WTC11 (cell line): Measurements from ENCODE around the gene TULP1. TPM values are rescaled to one million over a fixed set of nuclear protein-coding genes. Genes with fewer than 3 reads are reported as not detected.
A peak's percentile ranks its signal among the peaks of the same experiment; 100 is the strongest.

Source experiments
- AR ChIP-seq: fragments of 250-450 bp; sonication (Bioruptor Pico); IDR thresholded peaks from 2 replicates; pipeline ENCODE4 v1.9.0; 2021; ENCODE audit warnings: mild to moderate bottlenecking
- CREM ChIP-seq: sonication (generic); formaldehyde crosslinking; IDR thresholded peaks from 2 replicates; pipeline ENCODE4 v1.8.1; 2022; ENCODE audit warnings: mild to moderate bottlenecking, missing genetic modification reagents, moderate library complexity
- E2F1 ChIP-seq: sonication (generic); formaldehyde crosslinking; IDR thresholded peaks from 2 replicates; pipeline ENCODE4 v1.8.0; 2022; ENCODE audit warnings: mild to moderate bottlenecking, missing genetic modification reagents
- ERG ChIP-seq: fragments of 250-450 bp; sonication (Bioruptor Pico); IDR thresholded peaks from 2 replicates; pipeline ENCODE4 v1.8.0; 2021; ENCODE audit warnings: mild to moderate bottlenecking
- FOXK1 ChIP-seq: sonication (generic); formaldehyde crosslinking; IDR thresholded peaks from 2 replicates; pipeline ENCODE4 v1.8.0; 2022; ENCODE audit warnings: mild to moderate bottlenecking, moderate library complexity, missing genetic modification reagents
- GABPB1 ChIP-seq: sonication (generic); formaldehyde crosslinking; IDR thresholded peaks from 2 replicates; pipeline ENCODE4 v1.8.1; 2023; ENCODE audit warnings: mild to moderate bottlenecking, missing genetic modification reagents
- GRHL2 ChIP-seq: fragments of 250-450 bp; sonication (Bioruptor Pico); IDR thresholded peaks from 2 replicates; pipeline ENCODE4 v1.8.0; 2022; ENCODE audit warnings: mild to moderate bottlenecking, moderate library complexity; ENCODE audit not compliant: insufficient replicate concordance, severe bottlenecking
- IRF1 ChIP-seq: sonication (generic); formaldehyde crosslinking; IDR thresholded peaks from 2 replicates; pipeline ENCODE4 v1.8.0; 2023; ENCODE audit warnings: missing genetic modification reagents
- MLX ChIP-seq: sonication (generic); formaldehyde crosslinking; IDR thresholded peaks from 2 replicates; pipeline ENCODE4 v1.8.1; 2023; ENCODE audit warnings: mild to moderate bottlenecking, missing genetic modification reagents, moderate library complexity
- PRDM15 ChIP-seq: sonication (generic); formaldehyde crosslinking; IDR thresholded peaks from 2 replicates; pipeline ENCODE4 v1.8.0; 2022; ENCODE audit warnings: missing genetic modification reagents
- PREB ChIP-seq: sonication (generic); formaldehyde crosslinking; IDR thresholded peaks from 2 replicates; pipeline ENCODE4 v1.8.1; 2022; ENCODE audit warnings: mild to moderate bottlenecking, missing genetic modification reagents, moderate library complexity, borderline replicate concordance
- PRRX2 ChIP-seq: fragments of 250-450 bp; sonication (Bioruptor Pico); IDR thresholded peaks from 2 replicates; pipeline ENCODE4 v1.8.0; 2021; ENCODE audit warnings: mild to moderate bottlenecking
- SMAD4 ChIP-seq: sonication (generic); formaldehyde crosslinking; IDR thresholded peaks from 2 replicates; pipeline ENCODE4 v1.8.0; 2022; ENCODE audit warnings: mild to moderate bottlenecking, missing genetic modification reagents
- SP1 ChIP-seq: sonication (generic); formaldehyde crosslinking; conservative IDR thresholded peaks from 2 replicates; pipeline ENCODE4 v1.8.1; 2022; ENCODE audit warnings: missing genetic modification reagents
- ZBTB21 ChIP-seq: sonication (generic); formaldehyde crosslinking; IDR thresholded peaks from 2 replicates; pipeline ENCODE4 v1.8.1; 2023; ENCODE audit warnings: mild to moderate bottlenecking, missing genetic modification reagents, borderline replicate concordance
- ZNF121 ChIP-seq: sonication (generic); formaldehyde crosslinking; IDR thresholded peaks from 2 replicates; pipeline ENCODE4 v1.8.0; 2023; ENCODE audit warnings: missing genetic modification reagents
- ZNF232 ChIP-seq: sonication (generic); formaldehyde crosslinking; IDR thresholded peaks from 2 replicates; pipeline ENCODE4 v1.8.0; 2022; ENCODE audit warnings: mild to moderate bottlenecking, missing genetic modification reagents
- ZNF281 ChIP-seq: sonication (generic); formaldehyde crosslinking; IDR thresholded peaks from 2 replicates; pipeline ENCODE4 v1.8.0; 2023; ENCODE audit warnings: mild to moderate bottlenecking, missing genetic modification reagents
- ZNF416 ChIP-seq: fragments of 250-450 bp; sonication (Bioruptor Pico); IDR thresholded peaks from 2 replicates; pipeline ENCODE4 v1.9.0; 2021; ENCODE audit warnings: mild to moderate bottlenecking, inconsistent platforms
- ZNF425 ChIP-seq: fragments of 250-450 bp; sonication (Bioruptor Pico); conservative IDR thresholded peaks from 2 replicates; pipeline ENCODE4 v1.9.0; 2021; ENCODE audit warnings: mild to moderate bottlenecking
- total RNA-seq: library from RNA; stranded (reverse); gene quantifications from 3 replicates; pipeline ENCODE4 v1.2.3, GENCODE V29; 2021

Gene TULP1
- total RNA-seq, 1 experiment from 2014 or later: 2.9 TPM

- TF ChIP-seq SMAD4 (no peak), PRRX2 (CRISPR knock-in tag) (no peak), GRHL2 (CRISPR knock-in tag) (no peak), CREM (CRISPR knock-in tag) (peak; percentile 31; the same call in 1 of the 2 replicates), PREB (CRISPR knock-in tag) (no peak), IRF1 (CRISPR knock-in tag) (peak; percentile 72; the same call in 1 of the 2 replicates), ZNF425 (CRISPR knock-in tag) (no peak), FOXK1 (CRISPR knock-in tag) (peak; percentile 77), GABPB1 (no peak), E2F1 (CRISPR knock-in tag) (no peak), ZNF416 (CRISPR knock-in tag) (0 out of 2 replicates have a peak, but pooled peaks have one; percentile 55), ERG (CRISPR knock-in tag) (no peak), SP1 (peak; percentile 63; the same call in 1 of the 2 replicates), MLX (CRISPR knock-in tag) (peak; percentile 69; the same call in 1 of the 2 replicates), ZNF121 (CRISPR knock-in tag) (peak; percentile 61; the same call in 1 of the 2 replicates), ZNF281 (CRISPR knock-in tag) (peak; percentile 98), ZNF232 (CRISPR knock-in tag) (no peak), AR (CRISPR knock-in tag) (no peak), ZBTB21 (peak; percentile 53; the same call in 1 of the 2 replicates), PRDM15 (CRISPR knock-in tag) (peak; percentile 43; the same call in 1 of the 2 replicates)
These were observed 26.4 kb downstream of the TULP1 start (continued) for GRCh38 chr6:35486005-35486925.
